Thoracic aorta (tissue), 2 donors: ENCODE results near the gene PARD3B. TPM values are rescaled to one million over a fixed set of nuclear protein-coding genes. Genes with fewer than 3 reads are reported as not detected.

Experiments used
- ATAC-seq: fragments of 150-250 bp; one replicate; pipeline ENCODE4 v1.8.0; 2017; ENCODE audit warnings: low read depth; ENCODE audit not compliant: insufficient number of reproducible peaks, low FRiP score
- DNase-seq: peaks from one replicate; pipeline ENCODE4 v3.0.0-alpha.2; 2020; ENCODE audit warnings: low spot score
- H3K27ac ChIP-seq, 2 donors: fragments of 200-600 bp; sonication (generic); 1 replicate in 1 of 2; 2 replicates in 1 of 2; pipeline ENCODE4 v1.5.1; 2016; ENCODE audit warnings: mild to moderate bottlenecking in 2 of 2, moderate library complexity in 2 of 2
- H3K27me3 ChIP-seq: fragments of 200-600 bp; sonication (generic); replicated peaks from 2 replicates; pipeline ENCODE4 v1.6.0; 2016; ENCODE audit warnings: mild to moderate bottlenecking; ENCODE audit not compliant: insufficient read depth
- H3K36me3 ChIP-seq: fragments of 200-600 bp; sonication (generic); one replicate; pipeline ENCODE4 v1.5.1; 2016
- H3K4me1 ChIP-seq, 2 donors: fragments of 200-600 bp; sonication (generic); 1 replicate in 1 of 2; 2 replicates in 1 of 2; pipeline versions ENCODE4 v1.5.1 to v1.6.0; 2016; ENCODE audit warnings: low read depth in 2 of 2, mild to moderate bottlenecking in 1 of 2; ENCODE audit not compliant: control insufficient read depth in 1 of 2
- H3K4me3 ChIP-seq: fragments of 200-600 bp; sonication (generic); 2 replicates; pipeline ENCODE4 v1.5.1; 2016; ENCODE audit warnings: mild to moderate bottlenecking
- H3K9me3 ChIP-seq: fragments of 200-600 bp; sonication (generic); 2 replicates; pipeline ENCODE4 v1.5.1; 2016
- total RNA-seq, 2 donors: library from RNA; depleted of rRNA; stranded (reverse); fragments of >200 nt; gene quantifications; one replicate each; pipeline versions ENCODE4 v1.1.0 to v1.2.3, GENCODE V29; 2016
- TF ChIP-seq, protein P1 (sequence below): fragments of 200-600 bp; sonication (generic); IDR thresholded peaks from one replicate; pipeline ENCODE4 v1.5.1; 2019; ENCODE audit warnings: antibody characterized with exemption

PARD3B gene
- total RNA-seq, 2 donors from 2014 or later = 25.7 to 34.5 TPM

DNA sequence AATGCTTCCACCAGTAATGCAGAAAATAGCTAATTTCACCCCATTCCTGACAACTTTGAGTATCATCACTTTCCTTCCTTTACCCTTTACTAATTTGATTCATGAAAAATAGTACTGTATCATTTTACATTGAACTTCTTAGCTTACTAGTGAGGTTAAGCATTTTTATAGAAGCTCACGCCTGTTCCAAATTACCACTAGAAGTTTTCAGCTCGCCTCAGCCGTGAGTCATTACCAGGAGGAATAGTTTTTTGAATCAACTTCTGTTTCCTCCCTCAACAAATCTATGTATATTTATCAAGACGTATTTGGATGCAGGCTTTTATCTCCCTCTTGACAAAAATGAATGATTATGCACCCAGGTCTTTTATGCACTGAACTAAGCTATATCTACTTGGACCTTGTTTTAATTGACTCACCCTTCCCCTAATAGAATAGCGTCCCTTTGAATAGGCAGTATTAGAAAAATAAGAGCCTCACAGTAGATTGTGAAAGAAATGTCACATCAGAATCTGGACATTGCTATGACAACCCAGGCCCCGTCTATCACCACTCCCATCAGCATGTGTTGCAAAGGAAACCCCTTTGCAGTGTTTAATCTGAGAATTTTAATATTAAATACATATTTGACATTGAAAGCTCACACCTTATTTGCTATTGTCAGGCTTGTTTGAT, 929.6 kb downstream of the PARD3B start:
- Histone ChIP-seq H3K27me3 (no peaks in the 10 kb centered on the region), H3K4me1 (no peaks in the 10 kb centered on the region), H3K4me3 (no peak overlapping the region), H3K36me3 (no peaks in the 10 kb centered on the region), H3K9me3 (no peaks in the 10 kb centered on the region), H3K27ac (no peak overlapping the region)
- ATAC-seq (no peak), DNase-seq (no peak)
- TF ChIP-seq, protein P1, sequence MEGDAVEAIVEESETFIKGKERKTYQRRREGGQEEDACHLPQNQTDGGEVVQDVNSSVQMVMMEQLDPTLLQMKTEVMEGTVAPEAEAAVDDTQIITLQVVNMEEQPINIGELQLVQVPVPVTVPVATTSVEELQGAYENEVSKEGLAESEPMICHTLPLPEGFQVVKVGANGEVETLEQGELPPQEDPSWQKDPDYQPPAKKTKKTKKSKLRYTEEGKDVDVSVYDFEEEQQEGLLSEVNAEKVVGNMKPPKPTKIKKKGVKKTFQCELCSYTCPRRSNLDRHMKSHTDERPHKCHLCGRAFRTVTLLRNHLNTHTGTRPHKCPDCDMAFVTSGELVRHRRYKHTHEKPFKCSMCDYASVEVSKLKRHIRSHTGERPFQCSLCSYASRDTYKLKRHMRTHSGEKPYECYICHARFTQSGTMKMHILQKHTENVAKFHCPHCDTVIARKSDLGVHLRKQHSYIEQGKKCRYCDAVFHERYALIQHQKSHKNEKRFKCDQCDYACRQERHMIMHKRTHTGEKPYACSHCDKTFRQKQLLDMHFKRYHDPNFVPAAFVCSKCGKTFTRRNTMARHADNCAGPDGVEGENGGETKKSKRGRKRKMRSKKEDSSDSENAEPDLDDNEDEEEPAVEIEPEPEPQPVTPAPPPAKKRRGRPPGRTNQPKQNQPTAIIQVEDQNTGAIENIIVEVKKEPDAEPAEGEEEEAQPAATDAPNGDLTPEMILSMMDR = no peak

DNA sequence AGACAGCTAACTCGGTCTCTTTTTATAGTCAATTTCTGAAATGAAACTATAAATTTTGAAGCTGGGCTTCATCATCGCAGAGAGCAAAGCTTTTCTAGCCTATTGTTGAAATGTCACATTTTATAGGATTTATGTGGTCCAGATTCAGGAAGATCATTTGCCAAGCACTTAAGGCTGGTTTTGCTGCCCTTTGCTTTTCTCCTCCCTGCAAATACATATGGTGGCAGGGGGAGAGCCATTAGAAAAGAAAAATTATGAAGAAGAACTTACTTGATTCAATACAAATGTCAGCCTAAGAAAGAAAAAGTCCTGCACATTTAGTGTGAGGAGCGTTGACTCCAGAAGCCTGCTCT, 930.1 kb downstream of the PARD3B start:
- TF ChIP-seq, protein P1 = no peak
- H3K9me3 ChIP-seq = no peaks in the 10 kb centered on the region
- no peak overlapping the region for H3K27ac ChIP-seq
- ATAC-seq (no peak), DNase-seq (no peak)
- no peaks in the 10 kb centered on the region for H3K27me3 ChIP-seq
- H3K36me3 ChIP-seq = no peaks in the 10 kb centered on the region
- H3K4me3 ChIP-seq = no peak overlapping the region
- H3K4me1 ChIP-seq = no peaks in the 10 kb centered on the region

DNA sequence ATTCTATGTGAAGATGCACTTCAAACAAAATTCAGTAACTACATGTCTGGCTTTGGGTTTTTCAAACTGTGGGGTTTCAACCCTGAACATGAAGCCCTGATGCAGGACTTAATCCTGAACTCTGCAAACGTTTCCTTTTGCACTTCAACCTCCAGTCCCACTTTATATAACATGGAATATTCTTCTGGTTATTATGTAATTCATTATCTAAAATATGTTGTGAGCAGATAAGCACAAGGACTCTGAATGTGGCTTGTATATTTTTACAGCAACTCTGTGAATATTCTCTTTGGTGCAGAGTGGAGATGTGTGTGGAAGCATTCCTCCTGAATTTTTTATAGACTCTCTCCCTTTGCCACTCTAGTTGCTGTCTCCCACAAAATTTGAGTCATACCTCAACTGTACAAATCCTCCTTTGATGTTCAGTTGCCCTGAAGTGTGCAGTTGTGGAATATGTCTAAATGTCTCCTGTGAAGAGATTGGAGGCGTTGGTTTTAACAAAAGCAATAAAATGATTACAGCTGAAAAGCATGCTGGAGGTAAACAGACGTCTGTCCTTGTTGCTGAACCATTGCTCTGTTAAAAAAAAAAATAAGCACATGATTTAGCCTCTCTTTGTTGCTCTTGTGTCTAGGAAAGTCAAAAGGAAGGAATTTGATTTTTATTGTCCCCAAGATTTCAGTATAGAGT, 931.9 kb downstream of the PARD3B start:
- H3K4me1 ChIP-seq = no peaks in the 10 kb centered on the region
- H3K27me3 ChIP-seq = no peaks in the 10 kb centered on the region
- no peak overlapping the region for H3K27ac ChIP-seq
- no peak overlapping the region for H3K4me3 ChIP-seq
- ATAC-seq = no peak
- TF ChIP-seq, protein P1 = no peak
- no peak for DNase-seq
- H3K9me3 ChIP-seq = no peaks in the 10 kb centered on the region
- no peaks in the 10 kb centered on the region for H3K36me3 ChIP-seq

DNA sequence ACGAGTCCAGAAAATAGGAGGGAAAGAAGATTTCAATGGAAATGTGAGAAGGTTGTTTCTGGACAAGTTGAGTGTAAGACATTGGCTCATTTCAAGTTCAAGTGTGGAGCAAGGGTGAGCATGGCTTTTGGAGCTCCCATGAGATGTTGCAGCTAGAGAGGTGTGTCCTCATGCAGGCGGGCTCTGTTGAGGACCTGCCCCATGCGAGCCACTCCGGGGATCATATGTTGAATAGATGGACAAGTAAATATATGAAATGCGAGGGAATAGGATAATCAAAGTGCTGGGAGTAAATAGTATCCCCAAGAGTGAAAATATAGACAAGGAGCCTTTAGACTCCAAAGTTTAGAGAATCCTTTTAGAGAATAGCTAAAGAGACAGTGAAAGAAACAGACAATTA, 936.6 kb downstream of the PARD3B start:
- ATAC-seq (no peak), DNase-seq (no peak)
- TF ChIP-seq, protein P1 = no peak
- H3K9me3 ChIP-seq = no peaks in the 10 kb centered on the region
- no peak overlapping the region for H3K27ac ChIP-seq
- H3K4me1 ChIP-seq = no peaks in the 10 kb centered on the region
- H3K36me3 ChIP-seq = no peaks in the 10 kb centered on the region
- H3K4me3 ChIP-seq = no peak overlapping the region
- no peaks in the 10 kb centered on the region for H3K27me3 ChIP-seq

DNA sequence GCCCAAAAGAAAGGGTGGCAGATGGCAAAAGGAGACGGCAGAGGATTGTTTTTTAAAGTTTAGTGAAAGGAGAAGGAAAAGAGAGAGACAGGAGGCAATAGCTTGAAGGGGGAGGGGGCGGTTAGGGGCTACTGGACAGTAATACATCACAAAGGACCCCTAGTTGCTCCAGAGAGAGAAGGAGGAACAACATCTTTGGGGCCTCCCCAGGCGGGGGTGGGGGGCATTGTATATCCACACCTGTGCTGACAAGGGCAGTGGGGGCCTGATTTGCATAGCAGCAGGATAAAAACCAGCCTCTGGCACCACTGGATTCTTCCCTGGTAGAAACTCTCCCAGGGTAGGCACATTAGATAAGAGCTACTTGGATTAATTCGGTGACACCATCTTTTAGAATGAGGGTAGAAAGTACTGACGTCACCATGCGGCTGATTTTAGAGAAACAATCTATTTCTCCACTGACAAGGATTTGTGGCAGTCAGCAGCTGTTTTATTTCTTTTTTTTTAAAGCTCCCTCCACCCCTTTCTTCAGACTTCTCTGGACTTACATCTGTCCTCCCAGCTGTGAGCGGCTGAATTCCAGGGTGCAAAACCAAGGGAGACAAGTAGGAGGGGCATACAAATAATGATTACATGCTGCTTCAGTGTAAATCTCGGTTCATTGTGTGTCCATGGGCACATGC, 937.3 kb downstream of the PARD3B start:
- H3K9me3 ChIP-seq = no peaks in the 10 kb centered on the region
- no peaks in the 10 kb centered on the region for H3K27me3 ChIP-seq
- ATAC-seq = no peak
- H3K36me3 ChIP-seq = no peaks in the 10 kb centered on the region
- H3K4me3 ChIP-seq = no peak overlapping the region
- no peak for DNase-seq
- no peaks in the 10 kb centered on the region for H3K4me1 ChIP-seq
- no peak overlapping the region for H3K27ac ChIP-seq
- TF ChIP-seq, protein P1 = no peak
